Neutrophil (primary cell): ENCODE measurements around the gene CCNK.

ENCODE experiments used
- H3K27ac ChIP-seq: fragments of 200-600 bp; sonication (generic); 2 replicates; pipeline ENCODE4 v1.5.1; 2016; ENCODE audit warnings: mild to moderate bottlenecking, moderate library complexity
- H3K27me3 ChIP-seq: fragments of 200-600 bp; sonication (generic); 2 replicates; pipeline ENCODE4 v1.6.0; 2016; ENCODE audit warnings: mild to moderate bottlenecking
- H3K36me3 ChIP-seq: fragments of 200-600 bp; sonication (generic); 2 replicates; pipeline ENCODE4 v1.5.1; 2017
- H3K4me1 ChIP-seq, 2 experiments: fragments of 200-600 bp in 1 of 2; sonication (generic) in 1 of 2; 1 replicate in 1 of 2; 2 replicates in 1 of 2; pipeline versions ENCODE4 v1.5.1 to v1.6.1; 2013 to 2016; ENCODE audit warnings: low read depth in 1 of 2, low read length in 1 of 2, mild to moderate bottlenecking in 1 of 2, moderate library complexity in 1 of 2; ENCODE audit not compliant: control insufficient read depth in 1 of 2, insufficient read depth in 1 of 2
- H3K4me3 ChIP-seq, 2 experiments: fragments of 200-600 bp in 1 of 2; sonication (generic) in 1 of 2; 1 replicate in 1 of 2; 2 replicates in 1 of 2; pipeline ENCODE4 v1.5.1; 2013 to 2016; ENCODE audit warnings: low read depth in 1 of 2, low read length in 1 of 2, mild to moderate bottlenecking in 1 of 2, moderate library complexity in 1 of 2
- H3K9me3 ChIP-seq: fragments of 200-600 bp; sonication (generic); 2 replicates; pipeline ENCODE4 v1.5.1; 2016
- TF ChIP-seq, protein P1 (sequence below): fragments of 200-600 bp; sonication (generic); IDR thresholded peaks from 2 replicates; pipeline ENCODE4 v1.5.1; 2016; ENCODE audit warnings: antibody characterized with exemption

CCNK gene

DNA sequence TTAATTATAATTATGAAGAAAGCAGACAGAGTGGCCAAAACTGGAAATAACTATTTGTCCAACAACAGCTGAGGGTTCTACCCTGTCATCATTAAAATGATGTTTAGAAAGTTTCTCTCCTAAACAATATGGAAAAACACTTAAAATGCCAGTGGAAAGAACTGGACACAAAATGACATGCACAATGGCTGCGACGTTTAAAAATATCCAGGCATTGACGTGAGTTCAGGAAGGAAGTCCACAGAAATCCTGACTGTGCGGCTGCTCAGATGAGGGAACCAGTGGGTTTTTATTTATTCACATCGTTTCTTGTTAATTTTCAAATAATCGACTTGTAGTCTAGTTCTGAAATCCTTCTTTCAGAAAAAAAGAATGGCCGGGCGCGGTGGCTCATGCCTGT is 58.3 kb downstream of the CCNK start:
- H3K27ac ChIP-seq, result no peak overlapping the region
- no peak overlapping the region for H3K4me3 ChIP-seq
- peaks cover 9% of the 10 kb centered on the region for H3K27me3 ChIP-seq
- no peaks in the 10 kb centered on the region for H3K4me1 ChIP-seq
- no peaks in the 10 kb centered on the region for H3K36me3 ChIP-seq
- TF ChIP-seq, protein P1, sequence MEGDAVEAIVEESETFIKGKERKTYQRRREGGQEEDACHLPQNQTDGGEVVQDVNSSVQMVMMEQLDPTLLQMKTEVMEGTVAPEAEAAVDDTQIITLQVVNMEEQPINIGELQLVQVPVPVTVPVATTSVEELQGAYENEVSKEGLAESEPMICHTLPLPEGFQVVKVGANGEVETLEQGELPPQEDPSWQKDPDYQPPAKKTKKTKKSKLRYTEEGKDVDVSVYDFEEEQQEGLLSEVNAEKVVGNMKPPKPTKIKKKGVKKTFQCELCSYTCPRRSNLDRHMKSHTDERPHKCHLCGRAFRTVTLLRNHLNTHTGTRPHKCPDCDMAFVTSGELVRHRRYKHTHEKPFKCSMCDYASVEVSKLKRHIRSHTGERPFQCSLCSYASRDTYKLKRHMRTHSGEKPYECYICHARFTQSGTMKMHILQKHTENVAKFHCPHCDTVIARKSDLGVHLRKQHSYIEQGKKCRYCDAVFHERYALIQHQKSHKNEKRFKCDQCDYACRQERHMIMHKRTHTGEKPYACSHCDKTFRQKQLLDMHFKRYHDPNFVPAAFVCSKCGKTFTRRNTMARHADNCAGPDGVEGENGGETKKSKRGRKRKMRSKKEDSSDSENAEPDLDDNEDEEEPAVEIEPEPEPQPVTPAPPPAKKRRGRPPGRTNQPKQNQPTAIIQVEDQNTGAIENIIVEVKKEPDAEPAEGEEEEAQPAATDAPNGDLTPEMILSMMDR, result no peak
- H3K9me3 ChIP-seq, result no peaks in the 10 kb centered on the region

DNA sequence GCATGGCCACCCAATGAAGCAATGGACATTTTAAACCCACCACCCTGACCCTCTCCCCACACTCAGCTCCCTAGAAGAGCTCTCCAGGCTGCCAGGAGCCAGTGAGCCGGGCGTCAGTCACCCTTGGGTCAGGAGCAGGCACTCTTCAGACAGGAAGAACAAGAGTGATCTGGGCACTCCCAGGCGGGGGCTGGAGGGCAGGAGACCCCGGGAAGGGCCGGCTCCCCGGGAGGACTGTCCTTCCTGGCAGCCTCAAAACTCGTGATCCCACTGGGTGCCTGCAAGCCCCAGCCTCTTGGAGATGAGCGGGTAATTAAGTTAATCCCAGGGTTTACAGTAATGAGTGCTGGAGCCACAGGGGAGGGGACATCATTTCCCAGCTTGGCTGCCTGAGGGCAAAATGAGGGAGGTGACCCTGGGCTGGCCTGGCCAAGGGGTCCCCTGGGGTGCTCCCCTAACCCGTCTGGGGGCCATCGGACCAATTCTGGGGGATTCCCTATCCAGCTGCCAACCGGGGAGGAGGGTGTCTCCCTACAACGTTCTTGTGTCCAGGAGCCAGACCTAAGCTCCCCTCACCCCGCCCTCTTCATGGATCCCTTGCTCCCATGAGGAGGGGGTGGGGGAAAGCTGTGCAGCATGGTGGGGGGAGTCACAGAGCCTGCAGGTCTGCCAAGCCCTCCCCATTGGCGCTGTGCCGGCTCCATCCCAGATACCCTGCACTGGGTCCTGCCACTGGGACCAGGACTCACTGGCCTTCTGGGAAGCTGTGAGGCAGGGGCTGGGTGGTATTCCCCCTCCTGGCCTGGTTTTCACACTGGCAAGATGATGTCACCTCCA is 59.2 kb downstream of the CCNK start:
- no peak overlapping the region for H3K4me3 ChIP-seq
- H3K27me3 ChIP-seq, result peaks cover 9% of the 10 kb centered on the region
- H3K9me3 ChIP-seq, result no peaks in the 10 kb centered on the region
- H3K36me3 ChIP-seq, result no peaks in the 10 kb centered on the region
- no peak overlapping the region for H3K27ac ChIP-seq
- TF ChIP-seq, protein P1, result no peak
- H3K4me1 ChIP-seq, result no peaks in the 10 kb centered on the region

DNA sequence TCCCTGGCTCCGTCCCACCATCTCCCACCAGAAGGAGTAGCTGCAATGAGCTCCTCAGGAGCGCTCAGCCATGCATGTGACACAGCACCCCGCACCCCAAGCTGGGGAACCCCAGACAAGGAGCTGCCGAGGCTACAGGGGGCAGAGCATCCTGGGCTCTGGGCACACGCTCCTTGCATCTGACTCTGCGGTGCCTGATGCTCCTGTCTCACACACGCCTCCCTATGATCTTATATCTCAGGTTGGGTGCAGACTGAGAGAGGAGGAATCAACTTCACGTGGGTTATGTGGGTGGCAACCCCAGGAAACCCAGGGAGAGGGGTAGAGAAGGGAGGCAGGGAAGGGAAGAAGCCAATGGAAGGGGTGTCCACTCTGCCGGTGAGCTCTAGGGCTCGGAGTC is 60.0 kb downstream of the CCNK start:
- Histone ChIP-seq H3K4me3 (no peak overlapping the region), H3K27ac (no peak overlapping the region), H3K36me3 (no peaks in the 10 kb centered on the region), H3K4me1 (no peaks in the 10 kb centered on the region), H3K27me3 (peaks cover 9% of the 10 kb centered on the region), H3K9me3 (no peaks in the 10 kb centered on the region)
- TF ChIP-seq, protein P1, result no peak

DNA sequence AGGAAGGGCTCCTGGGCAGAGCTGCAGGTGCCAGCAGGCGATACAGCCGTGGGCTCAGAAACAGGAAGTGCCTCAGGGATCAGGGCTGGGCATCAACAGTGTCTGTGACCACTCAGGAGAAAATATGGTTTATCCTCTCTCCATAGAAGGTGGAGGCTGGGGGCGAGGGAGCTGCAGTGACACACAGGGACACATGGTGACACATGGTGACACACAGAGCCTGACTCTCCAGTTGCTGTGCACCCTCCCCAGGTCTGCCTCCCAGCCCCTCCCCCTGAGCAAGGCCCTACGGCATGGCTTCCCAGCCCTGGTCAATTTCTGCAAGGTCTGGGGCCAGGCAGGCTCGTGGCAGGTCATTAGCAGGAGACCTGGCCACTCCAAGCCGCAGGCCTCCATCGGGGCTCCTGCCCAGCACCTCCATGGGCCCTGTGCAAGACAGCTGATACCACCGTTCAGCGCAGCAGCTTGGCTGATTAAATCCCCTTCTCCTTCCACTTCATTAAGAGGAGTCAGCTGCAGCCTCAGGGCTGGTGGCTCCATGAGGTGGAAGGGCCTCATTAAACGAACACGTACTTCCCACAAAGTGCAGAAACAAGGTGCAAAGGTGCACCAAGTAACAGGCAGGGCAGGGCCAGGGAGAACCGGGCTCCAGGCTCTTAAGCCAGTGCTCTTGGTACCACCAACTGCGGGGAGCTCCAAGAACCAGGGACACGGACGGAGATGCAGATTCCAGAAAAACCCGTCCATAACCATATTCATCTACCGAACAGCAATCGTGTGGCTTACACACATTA is 60.7 kb downstream of the CCNK start:
- no peaks in the 10 kb centered on the region for H3K4me1 ChIP-seq
- H3K4me3 ChIP-seq, result no peak overlapping the region
- no peaks in the 10 kb centered on the region for H3K36me3 ChIP-seq
- H3K27me3 ChIP-seq, result peaks cover 9% of the 10 kb centered on the region
- no peak overlapping the region for H3K27ac ChIP-seq
- TF ChIP-seq, protein P1, result no peak
- no peaks in the 10 kb centered on the region for H3K9me3 ChIP-seq

DNA sequence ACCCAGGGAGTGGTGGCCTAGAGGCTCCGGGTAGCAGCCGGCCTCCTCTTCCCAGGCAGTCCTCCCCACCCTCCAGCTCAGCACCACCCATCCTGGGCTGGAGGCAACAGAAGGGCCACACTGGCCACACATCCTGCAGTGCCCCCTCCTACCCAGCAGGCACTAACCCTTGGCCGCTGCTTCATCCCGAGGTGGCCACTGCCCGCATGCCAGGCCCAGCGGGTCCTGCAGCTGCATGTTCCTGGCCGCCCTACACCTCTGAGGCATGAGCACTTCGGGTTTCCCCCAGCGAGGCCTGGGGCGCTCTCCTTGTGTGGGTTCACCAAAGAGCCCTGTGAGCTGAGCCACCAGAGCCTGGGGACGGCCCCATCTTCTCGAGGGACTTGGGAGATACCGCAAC is 61.4 kb downstream of the CCNK start:
- no peaks in the 10 kb centered on the region for H3K36me3 ChIP-seq
- no peak overlapping the region for H3K27ac ChIP-seq
- TF ChIP-seq, protein P1, result no peak
- no peaks in the 10 kb centered on the region for H3K4me1 ChIP-seq
- no peaks in the 10 kb centered on the region for H3K9me3 ChIP-seq
- peaks cover 9% of the 10 kb centered on the region for H3K27me3 ChIP-seq
- H3K4me3 ChIP-seq, result no peak overlapping the region
